PFSK-1 (cell line): ENCODE measurements around the gene EIF4E1B.

ENCODE experiments used
- POLR2AphosphoS5 ChIP-seq: IDR thresholded peaks from 2 replicates; pipeline ENCODE4 v1.6.1; 2012; ENCODE audit warnings: low read depth, mild to moderate bottlenecking, control low read depth, low read length, moderate library complexity
- REST ChIP-seq, 2 experiments: IDR thresholded peaks; 2 replicates each; pipeline versions ENCODE4 v1.6.1 to v1.8.0; 2011 to 2012; ENCODE audit warnings: low read depth in 2 of 2, low read length in 2 of 2, control low read depth in 1 of 2, inconsistent platforms in 1 of 2, mild to moderate bottlenecking in 1 of 2, moderate library complexity in 1 of 2; ENCODE audit not compliant: insufficient read depth in 1 of 2

- peak; percentile 96 to 98 for TF ChIP-seq REST (IDR thresholded peaks at IDR 0.05; ENCODE audit: insufficient read depth in 1 of 2, low read depth in 2 of 2, low read length in 2 of 2)
- no peak for TF ChIP-seq POLR2AphosphoS5
Measured at GRCh38 chr5:176611435-176611834, 19.0 kb upstream of the EIF4E1B start.
